Measurements from ENCODE around the gene PDGFC.

DNA sequence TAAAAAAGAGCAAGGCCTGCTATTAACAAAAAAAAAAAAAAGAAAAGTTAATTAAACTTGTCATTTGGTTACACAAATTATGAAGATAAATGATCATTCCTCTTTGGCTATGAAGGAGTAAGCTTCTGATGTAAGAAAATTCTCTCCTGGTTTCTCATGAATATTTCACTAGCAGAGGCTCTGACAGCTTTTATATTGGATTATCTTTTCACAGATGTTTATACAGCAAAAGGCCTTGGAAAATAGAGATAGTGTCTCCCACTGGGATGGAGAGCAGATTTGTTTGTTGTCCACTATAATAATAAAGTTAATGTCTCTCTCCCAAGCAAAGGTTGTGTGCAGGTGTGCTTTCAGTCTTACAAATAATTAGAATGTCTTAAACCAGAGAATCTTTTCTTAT is 40.7 kb upstream of the PDGFC start:
- TF ChIP-seq, protein P1, sequence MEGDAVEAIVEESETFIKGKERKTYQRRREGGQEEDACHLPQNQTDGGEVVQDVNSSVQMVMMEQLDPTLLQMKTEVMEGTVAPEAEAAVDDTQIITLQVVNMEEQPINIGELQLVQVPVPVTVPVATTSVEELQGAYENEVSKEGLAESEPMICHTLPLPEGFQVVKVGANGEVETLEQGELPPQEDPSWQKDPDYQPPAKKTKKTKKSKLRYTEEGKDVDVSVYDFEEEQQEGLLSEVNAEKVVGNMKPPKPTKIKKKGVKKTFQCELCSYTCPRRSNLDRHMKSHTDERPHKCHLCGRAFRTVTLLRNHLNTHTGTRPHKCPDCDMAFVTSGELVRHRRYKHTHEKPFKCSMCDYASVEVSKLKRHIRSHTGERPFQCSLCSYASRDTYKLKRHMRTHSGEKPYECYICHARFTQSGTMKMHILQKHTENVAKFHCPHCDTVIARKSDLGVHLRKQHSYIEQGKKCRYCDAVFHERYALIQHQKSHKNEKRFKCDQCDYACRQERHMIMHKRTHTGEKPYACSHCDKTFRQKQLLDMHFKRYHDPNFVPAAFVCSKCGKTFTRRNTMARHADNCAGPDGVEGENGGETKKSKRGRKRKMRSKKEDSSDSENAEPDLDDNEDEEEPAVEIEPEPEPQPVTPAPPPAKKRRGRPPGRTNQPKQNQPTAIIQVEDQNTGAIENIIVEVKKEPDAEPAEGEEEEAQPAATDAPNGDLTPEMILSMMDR (IDR thresholded peaks at IDR 0.05 in 2 of 3, conservative IDR thresholded peaks at IDR 0.05 in 1 of 3; ENCODE audit: borderline replicate concordance in 1 of 3, insufficient read depth in 1 of 3, low read depth in 2 of 3, low read length in 2 of 3) = no peak
- TF ChIP-seq, protein P2, sequence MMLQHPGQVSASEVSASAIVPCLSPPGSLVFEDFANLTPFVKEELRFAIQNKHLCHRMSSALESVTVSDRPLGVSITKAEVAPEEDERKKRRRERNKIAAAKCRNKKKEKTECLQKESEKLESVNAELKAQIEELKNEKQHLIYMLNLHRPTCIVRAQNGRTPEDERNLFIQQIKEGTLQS (IDR thresholded peaks at IDR 0.05) = no peak
- TF ChIP-seq ZNF274 (IDR thresholded peaks at IDR 0.05; ENCODE audit: low read depth, low read length) = no peak
- TF ChIP-seq EGR1 (IDR thresholded peaks at IDR 0.05; ENCODE audit: low read depth) = no peak
- TF ChIP-seq POLR2AphosphoS5 (IDR thresholded peaks at IDR 0.05; ENCODE audit: low read depth, low read length) = no peak
- no peak for TF ChIP-seq FOSL1 (IDR thresholded peaks at IDR 0.05; ENCODE audit: low read depth)
- no peak for TF ChIP-seq ELF1 (IDR thresholded peaks at IDR 0.05; ENCODE audit: borderline replicate concordance, low read depth)
